ENCODE measurements around the gene CHST3.
"Not testable (repeated sequence)": the region's sequence is repeated elsewhere in the genome, so short reads cannot be mapped to it uniquely, and the experiment has no call there.

CHST3 gene

DNA sequence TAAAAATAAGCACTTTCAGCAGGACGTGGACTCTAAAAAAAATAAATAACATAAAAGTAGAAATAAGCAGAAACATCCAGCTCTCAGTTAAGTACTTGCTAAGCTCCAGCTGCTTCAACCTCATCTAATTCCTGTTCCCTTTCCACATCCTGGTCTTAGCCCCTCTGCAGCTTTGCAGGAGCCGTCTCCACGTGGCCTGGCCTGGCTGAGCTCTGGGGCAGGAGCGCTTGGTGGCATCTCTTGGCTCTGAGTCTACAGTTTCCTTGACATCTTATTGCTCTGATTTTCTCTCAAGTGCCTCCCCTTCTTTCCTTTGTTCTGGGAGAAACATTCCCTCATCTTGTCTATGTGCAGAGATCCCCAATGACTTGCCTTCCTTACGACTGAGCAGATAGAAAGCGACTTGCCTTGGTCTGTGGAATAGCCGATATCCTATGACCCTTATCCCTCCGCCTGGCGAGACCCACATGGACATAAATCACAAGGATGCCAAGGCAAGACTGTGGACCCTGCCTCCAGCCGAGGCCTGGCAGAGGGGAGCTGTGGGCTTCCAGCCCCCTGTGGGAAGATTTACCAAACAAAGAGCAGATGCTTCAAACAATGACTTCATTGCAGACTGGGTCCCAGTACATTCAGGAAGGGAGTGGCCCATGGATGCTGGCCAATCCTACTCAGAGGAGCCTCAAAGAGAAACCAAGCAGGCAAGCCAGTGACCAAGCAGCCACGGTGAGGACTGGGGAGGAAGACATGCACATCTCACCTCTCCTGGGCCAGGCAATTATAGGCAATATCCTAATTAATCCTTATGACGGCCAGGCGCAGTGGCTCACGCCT is 62.3 kb downstream of the CHST3 start:
- no peak overlapping the region for H3K4me3 ChIP-seq (ENCODE audit: low read depth in 1 of 2, low read length in 1 of 2)
- no peak overlapping the region for H3K27ac ChIP-seq
- peaks cover 8% of the 10 kb centered on the region for H3K27me3 ChIP-seq
- H3K4me1 ChIP-seq (ENCODE audit: control insufficient read depth in 1 of 2, insufficient read depth in 1 of 2, low read depth in 1 of 2, low read length in 1 of 2): no peaks in the 10 kb centered on the region
- TF ChIP-seq, protein P1, sequence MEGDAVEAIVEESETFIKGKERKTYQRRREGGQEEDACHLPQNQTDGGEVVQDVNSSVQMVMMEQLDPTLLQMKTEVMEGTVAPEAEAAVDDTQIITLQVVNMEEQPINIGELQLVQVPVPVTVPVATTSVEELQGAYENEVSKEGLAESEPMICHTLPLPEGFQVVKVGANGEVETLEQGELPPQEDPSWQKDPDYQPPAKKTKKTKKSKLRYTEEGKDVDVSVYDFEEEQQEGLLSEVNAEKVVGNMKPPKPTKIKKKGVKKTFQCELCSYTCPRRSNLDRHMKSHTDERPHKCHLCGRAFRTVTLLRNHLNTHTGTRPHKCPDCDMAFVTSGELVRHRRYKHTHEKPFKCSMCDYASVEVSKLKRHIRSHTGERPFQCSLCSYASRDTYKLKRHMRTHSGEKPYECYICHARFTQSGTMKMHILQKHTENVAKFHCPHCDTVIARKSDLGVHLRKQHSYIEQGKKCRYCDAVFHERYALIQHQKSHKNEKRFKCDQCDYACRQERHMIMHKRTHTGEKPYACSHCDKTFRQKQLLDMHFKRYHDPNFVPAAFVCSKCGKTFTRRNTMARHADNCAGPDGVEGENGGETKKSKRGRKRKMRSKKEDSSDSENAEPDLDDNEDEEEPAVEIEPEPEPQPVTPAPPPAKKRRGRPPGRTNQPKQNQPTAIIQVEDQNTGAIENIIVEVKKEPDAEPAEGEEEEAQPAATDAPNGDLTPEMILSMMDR (IDR thresholded peaks at IDR 0.05): no peak
- no peaks in the 10 kb centered on the region for H3K9me3 ChIP-seq
- H3K36me3 ChIP-seq: no peaks in the 10 kb centered on the region

DNA sequence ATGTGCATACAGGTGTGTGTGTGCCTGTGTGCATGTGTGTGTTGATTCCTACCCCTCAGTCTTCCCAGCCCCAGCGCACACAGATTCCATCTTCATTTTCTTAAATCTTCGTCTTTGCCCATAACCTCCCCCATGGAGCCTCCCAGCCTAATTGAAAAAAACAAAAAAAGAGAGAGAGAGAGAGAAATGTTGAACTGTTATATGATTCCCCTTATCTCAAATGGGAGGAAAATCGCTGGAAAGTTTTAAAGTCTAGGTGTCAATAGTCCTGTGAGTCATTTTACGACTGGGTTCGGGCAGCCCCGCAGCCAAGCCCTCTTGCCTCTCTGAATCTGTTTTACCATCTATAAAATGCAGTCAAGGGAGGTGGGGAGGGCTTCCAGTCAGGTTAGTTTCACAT is 63.3 kb downstream of the CHST3 start:
- TF ChIP-seq, protein P1 (IDR thresholded peaks at IDR 0.05): no peak
- no peak overlapping the region for H3K27ac ChIP-seq
- H3K9me3 ChIP-seq: no peaks in the 10 kb centered on the region
- no peaks in the 10 kb centered on the region for H3K4me1 ChIP-seq (ENCODE audit: control insufficient read depth in 1 of 2, insufficient read depth in 1 of 2, low read depth in 1 of 2, low read length in 1 of 2)
- peaks cover 8% of the 10 kb centered on the region for H3K27me3 ChIP-seq
- H3K36me3 ChIP-seq: no peaks in the 10 kb centered on the region
- no peak overlapping the region for H3K4me3 ChIP-seq (ENCODE audit: low read depth in 1 of 2, low read length in 1 of 2)

DNA sequence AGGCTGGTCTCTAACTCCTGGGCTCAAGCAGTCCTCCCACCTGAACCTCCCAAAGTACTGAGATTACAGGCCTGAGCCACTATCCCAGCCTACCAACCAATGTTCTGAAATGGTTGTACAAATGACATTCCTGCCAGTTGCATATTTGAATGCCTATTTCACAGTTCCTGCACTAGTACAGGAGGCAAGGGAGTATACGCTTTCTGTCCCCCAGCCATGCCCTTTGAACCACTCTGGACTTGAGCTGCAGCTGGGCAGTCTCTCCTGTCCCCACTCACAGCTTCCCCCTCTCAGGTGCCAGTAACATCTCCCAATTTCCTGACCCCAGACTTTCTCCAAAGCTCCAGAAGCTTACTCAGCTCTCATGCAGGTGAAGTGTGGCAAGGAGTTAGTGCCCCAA is 65.2 kb downstream of the CHST3 start:
- Histone ChIP-seq H3K27me3 (peaks cover 8% of the 10 kb centered on the region), H3K27ac (no peak overlapping the region), H3K4me1 (ENCODE audit: control insufficient read depth in 1 of 2, insufficient read depth in 1 of 2, low read depth in 1 of 2, low read length in 1 of 2) (no peaks in the 10 kb centered on the region), H3K4me3 (ENCODE audit: low read depth in 1 of 2, low read length in 1 of 2) (no peak overlapping the region), H3K36me3 (no peaks in the 10 kb centered on the region), H3K9me3 (no peaks in the 10 kb centered on the region)
- TF ChIP-seq, protein P1 (IDR thresholded peaks at IDR 0.05): no peak

DNA sequence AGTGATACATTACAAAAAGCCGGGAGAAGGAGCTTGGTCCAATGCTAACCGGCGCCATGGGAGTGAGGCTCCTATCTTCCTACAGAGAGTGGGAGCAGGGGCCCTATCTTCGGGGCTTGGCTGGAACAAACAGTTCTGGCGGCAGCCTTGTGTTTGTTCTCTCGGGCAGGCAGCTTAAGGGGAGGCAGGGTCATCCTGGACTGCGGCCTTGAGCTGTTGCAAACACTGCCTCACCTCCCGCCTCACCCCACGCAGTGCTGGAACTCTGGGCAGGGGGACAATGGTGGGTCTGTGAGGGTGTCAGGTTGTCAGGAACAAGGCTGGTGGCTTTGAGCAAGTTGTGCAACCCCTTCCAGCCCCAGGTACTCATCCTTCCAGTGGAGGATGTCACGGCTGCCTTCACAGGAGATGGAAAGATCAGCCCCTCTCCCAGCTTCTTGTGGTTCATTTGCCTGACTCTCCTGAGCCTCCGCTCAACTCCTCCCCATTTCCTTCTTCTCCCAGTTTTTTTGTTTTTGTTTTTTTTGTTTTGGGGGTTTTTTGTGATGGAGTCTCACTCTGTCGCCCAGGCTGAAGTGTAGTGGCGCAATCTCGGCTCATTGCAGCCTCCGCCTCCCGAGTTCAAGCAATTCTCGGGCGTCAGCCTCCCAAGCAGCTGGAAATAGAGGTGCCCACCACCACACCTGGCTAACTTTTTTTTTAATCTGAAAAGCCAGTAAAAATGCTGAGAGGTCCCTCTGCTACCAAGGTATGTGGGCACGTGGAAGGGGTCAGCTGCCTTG is 66.8 kb downstream of the CHST3 start:
- peaks cover 8% of the 10 kb centered on the region for H3K27me3 ChIP-seq
- H3K4me3 ChIP-seq (ENCODE audit: low read depth in 1 of 2, low read length in 1 of 2): no peak overlapping the region

DNA sequence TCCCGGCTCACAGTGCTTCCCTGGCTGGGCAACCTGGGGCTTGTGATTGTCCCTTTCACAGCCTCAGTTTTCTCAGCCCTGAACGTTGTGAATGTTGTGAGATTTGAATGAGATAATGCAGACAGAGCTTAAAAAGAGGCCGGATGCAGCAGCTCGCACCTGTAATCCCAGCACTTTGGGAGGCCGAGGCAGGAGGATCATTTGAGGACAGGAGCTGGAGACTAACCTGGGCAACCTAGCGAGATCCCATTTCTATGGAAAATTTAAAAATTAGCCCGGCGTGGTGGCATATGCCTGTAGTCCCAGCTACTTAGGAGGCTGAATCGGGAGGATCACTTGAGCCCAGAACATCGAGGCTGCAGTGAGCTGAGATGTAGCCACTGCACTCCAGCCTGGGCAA is 67.5 kb downstream of the CHST3 start:
- Histone ChIP-seq H3K27ac (no peak overlapping the region), H3K27me3 (peaks cover 8% of the 10 kb centered on the region), H3K4me3 (ENCODE audit: low read depth in 1 of 2, low read length in 1 of 2) (no peak overlapping the region), H3K36me3 (no peaks in the 10 kb centered on the region), H3K4me1 (ENCODE audit: control insufficient read depth in 1 of 2, insufficient read depth in 1 of 2, low read depth in 1 of 2, low read length in 1 of 2) (no peaks in the 10 kb centered on the region), H3K9me3 (no peaks in the 10 kb centered on the region)
- TF ChIP-seq, protein P1 (IDR thresholded peaks at IDR 0.05): no peak

More for the DNA sequence above, 66.8 kb downstream of the CHST3 start:
- Histone ChIP-seq H3K4me1 (ENCODE audit: control insufficient read depth in 1 of 2, insufficient read depth in 1 of 2, low read depth in 1 of 2, low read length in 1 of 2) (no peaks in the 10 kb centered on the region), H3K36me3 (no peaks in the 10 kb centered on the region), H3K27ac (no peak overlapping the region), H3K9me3 (no peaks in the 10 kb centered on the region)
- TF ChIP-seq, protein P1 (IDR thresholded peaks at IDR 0.05): no peak

DNA sequence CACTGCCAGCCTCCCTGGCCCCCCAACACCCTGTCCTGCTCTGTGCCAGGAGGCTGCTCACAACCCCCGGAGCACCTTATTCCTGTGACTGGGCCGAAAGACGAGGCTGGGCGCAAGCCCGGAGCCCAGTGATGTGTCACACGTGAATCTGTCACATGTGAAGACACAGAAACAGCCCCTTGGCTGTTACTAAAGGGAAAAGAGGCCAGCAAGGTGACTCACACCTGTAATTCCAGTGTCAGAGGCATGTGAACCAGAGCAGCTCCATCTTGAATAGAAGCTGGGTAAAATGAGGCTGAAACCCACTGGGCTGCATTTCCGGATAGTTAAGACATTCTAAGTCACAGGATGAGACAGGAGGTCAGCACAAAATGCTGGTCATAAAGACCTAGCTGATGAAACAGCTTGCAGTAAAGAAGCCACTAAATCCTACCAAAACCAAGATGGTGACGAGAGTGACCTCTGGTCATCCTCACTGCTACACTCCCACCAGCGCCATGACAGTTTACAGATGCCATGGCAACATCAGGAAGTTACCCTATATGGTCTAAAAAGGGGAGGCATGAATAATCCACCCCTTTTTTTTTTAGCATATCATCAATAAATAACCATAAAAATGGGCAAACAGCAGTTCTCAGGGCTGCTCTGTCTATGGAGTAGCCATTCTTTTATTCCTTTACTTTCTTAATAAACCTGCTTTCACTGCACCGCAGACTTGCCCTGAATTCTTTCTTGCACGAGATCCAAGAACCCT is 68.4 kb downstream of the CHST3 start:
- H3K9me3 ChIP-seq; H3K36me3 ChIP-seq; H3K27ac ChIP-seq; H3K27me3 ChIP-seq; H3K4me3 ChIP-seq (ENCODE audit: low read depth in 1 of 2, low read length in 1 of 2); H3K4me1 ChIP-seq (ENCODE audit: control insufficient read depth in 1 of 2, insufficient read depth in 1 of 2, low read depth in 1 of 2, low read length in 1 of 2): not testable (repeated sequence)

All from neutrophil (primary cell).